Measurements from ENCODE around the gene PTGDR2.

Gene PTGDR2

GRCh38 chr11:60863550-60864521, 8.1 kb upstream of the PTGDR2 start:
- no peak for DNase-seq (ENCODE audit: low read depth, low spot score)
- H3K4me3 ChIP-seq (ENCODE audit: low read length), result no peak overlapping the region

DNA sequence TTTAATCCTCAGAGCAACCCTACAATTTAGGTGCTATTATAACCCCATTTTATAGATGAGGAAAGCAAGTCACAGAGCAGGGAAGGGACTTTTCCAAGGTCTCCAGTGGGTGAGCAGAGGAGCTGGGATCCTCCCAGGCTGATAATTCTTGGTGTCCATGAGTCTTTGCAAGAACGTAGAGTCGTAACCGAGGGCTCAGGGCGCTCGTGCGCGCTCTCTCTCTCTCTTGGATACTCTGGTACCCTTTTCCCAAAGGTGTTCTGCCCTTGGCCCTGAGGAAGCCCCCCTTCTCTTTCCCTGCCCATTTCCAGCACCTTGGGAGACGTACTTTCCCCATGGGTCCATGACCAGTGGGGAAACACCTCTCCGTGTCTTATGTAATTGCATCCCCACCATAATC, 6.4 kb upstream of the PTGDR2 start:
- H3K4me3 ChIP-seq (ENCODE audit: low read length), result no peak overlapping the region
- DNase-seq (ENCODE audit: low read depth, low spot score), result no peak

DNA sequence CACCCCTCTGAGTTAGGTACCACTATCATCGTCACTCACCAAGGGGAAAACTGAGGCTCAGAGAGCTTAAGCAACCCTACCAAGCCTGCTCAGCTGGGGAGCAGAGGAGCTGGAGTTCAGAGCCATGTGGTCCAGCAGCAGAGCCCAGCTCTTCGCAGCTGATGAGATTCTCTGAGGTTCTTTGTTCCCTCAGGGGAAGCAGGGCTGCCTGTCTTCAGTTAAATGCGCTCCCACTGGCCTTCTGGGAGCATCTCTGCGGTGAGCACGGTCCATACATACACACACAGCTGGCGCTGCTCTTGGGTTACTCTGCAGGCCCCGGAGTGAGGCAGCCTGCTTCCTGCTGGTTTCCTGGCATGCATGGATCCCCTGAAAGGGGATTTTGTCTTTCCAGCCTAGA, 5.2 kb upstream of the PTGDR2 start:
- no peak for DNase-seq (ENCODE audit: low read depth, low spot score)

GRCh38 chr11:60859616-60860250, 4.0 kb upstream of the PTGDR2 start:
- no peak overlapping the region for H3K4me3 ChIP-seq (ENCODE audit: low read length)

More for the DNA sequence above, 5.2 kb upstream of the PTGDR2 start:
- no peak overlapping the region for H3K4me3 ChIP-seq (ENCODE audit: low read length)

DNA sequence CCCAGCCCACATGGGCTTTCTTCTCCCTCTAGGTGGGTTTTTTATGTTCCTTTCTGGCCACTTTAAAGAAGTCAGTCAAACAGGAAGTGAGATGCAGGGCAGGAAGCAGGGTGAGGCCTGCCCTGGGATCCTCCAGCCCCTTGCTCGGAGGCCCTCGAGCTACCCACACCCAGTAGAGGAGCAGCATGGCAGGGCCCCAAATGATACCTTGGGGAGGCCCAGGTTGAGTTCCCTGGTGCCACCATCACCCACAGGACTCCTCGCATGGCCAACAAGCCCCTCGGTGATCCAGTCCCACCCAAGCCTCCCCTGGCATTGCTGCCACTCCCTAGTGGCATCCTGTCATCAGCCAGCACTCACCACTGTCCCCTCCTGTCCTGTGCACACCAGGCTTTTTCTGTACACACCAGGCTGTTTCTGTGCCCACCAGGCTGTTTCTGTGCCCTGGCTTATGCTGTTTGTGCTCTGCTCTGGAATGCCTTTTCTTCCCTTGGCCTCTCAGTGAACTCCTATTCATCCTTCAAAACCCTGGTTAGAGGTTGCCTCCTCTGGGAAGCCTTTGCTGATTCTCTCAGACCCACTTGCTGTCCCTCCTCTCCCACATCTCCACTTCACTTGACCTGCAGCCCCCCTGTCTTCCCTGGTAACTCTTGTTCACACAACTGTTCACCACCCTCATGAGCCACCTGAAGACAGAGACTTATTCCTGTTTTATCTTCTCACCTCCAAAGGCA, 3.1 kb upstream of the PTGDR2 start:
- peak; percentile 80 for DNase-seq (ENCODE audit: low read depth, low spot score)
- H3K4me3 ChIP-seq (ENCODE audit: low read length), result peak overlapping the region; percentile 13; the same call in 1 of the 2 replicates

More at GRCh38 chr11:60859616-60860250, 4.0 kb upstream of the PTGDR2 start:
- DNase-seq (ENCODE audit: low read depth, low spot score), result no peak

GRCh38 chr11:60858236-60858635, 2.5 kb upstream of the PTGDR2 start:
- DNase-seq (ENCODE audit: low read depth, low spot score), result no peak
- H3K4me3 ChIP-seq (ENCODE audit: low read length), result peak overlapping the region; percentile 13

DNA sequence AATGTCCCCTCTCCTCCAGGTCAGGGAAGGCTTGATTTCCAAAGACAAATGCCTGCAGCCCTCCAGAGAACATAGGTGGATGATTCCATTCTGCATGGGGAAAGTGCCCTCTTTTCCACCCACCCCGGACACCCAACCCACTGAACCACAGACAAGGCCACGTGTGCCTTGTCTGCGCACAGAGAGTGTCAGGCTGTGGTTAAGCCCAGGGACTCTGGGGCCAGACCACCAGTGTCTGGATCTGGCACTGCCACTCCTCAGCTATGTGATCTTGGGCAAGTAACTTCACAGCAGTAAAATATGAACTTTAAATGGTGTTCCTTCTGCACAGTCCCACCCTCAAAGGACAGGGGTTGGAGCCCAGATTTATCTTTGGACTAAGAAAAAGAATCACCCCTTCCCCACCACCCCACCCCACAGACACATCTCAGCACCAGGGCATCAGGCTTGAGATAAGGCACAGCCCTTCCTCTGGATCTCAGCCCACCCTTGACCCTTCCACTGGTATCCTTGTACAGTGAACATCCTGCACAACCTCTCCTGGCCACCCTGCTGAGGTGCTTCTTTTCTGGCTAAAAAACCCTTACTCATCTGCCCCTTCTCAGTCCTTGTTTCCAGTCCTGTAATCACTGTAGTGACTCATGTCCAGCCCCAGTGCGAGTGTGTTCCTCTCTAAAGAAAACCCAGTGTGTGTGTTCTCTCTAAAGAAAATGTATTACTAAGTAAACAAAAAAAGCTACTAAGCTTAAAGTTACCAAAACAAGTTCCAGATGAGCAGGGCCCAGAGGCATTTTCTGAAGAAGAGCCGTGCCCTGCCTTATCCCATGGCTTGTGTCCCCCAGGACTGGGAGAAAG, 1.9 kb upstream of the PTGDR2 start:
- no peak for DNase-seq (ENCODE audit: low read depth, low spot score)
- H3K4me3 ChIP-seq (ENCODE audit: low read length), result no peak overlapping the region

DNA sequence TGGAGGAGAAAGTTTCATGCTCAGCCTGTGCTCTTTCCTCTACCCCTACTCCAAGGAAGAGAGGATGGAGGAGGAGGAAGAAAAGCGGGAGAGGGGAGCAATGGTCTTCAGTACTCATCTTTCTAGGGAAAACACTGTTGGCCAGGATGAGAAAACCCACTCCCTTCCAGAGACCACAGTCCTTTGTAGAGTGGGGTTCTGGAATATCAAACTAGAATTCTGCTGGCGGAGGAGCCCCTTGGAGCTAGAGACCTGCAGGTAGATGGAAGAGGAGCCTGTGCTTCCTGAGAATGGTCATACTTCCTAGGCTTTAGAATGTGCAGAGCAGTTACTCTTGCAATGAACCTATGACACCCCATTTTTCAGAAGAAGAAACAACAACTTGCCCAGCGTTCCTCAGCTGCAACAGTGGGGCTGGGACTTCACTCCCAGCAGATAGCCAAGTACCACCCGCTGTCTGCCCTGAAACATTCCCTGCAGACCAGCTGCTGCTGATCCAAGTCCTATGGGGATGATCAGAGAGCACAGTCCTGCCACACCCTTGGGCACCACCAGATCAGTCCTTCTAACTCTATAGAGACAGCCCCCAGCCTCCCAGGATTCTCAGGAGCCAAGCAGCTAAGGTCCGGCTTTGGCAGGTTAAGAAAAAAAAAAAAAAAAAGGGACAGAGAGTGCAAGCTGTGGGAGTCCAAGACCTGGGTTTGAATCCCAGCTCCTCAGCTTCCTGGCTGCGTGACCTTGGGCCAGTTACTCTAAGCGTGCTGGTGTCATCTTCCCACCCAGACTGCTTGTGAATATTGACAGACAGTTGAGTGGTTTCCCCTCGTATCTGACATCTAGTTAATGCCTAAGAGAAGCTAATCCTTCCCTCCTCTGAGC, 664 bp downstream of the PTGDR2 start:
- DNase-seq (ENCODE audit: low read depth, low spot score), result no peak
- H3K4me3 ChIP-seq (ENCODE audit: low read length), result no peak overlapping the region

DNA sequence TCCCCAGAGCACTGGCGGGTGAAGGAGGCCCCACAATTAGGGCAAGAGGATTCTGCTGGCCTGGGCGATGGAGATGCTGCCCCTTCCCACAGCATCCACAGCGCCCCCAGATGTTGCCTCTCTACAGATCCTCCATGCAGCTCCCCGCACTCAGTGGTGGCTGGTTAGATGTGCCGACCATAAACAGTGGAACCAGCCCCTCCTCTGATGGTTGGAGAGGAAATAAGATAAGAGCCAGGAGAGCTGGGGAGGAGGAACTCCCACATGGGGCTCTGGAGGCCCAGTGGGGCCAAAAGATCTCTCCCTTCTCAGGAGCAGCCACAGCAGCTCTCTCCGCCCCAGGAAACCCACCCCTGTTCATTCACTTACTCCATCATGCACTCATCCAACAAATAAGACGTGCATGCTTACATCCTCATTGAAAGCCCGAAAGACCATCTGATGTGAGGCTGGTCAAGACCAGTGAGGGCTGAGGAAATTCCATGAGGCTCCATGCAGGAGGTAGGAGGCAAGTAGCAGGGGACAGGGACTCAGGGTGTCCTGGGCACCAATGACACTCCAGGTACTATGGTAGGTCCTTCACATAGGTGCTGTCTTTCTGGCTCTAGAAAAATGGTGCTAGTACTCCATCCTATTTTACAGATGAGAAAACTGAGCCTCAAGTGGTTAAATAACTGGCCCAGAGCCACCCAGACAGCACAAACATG, 1.5 kb downstream of the PTGDR2 start:
- H3K4me3 ChIP-seq (ENCODE audit: low read length), result no peak overlapping the region
- no peak for DNase-seq (ENCODE audit: low read depth, low spot score)

DNA sequence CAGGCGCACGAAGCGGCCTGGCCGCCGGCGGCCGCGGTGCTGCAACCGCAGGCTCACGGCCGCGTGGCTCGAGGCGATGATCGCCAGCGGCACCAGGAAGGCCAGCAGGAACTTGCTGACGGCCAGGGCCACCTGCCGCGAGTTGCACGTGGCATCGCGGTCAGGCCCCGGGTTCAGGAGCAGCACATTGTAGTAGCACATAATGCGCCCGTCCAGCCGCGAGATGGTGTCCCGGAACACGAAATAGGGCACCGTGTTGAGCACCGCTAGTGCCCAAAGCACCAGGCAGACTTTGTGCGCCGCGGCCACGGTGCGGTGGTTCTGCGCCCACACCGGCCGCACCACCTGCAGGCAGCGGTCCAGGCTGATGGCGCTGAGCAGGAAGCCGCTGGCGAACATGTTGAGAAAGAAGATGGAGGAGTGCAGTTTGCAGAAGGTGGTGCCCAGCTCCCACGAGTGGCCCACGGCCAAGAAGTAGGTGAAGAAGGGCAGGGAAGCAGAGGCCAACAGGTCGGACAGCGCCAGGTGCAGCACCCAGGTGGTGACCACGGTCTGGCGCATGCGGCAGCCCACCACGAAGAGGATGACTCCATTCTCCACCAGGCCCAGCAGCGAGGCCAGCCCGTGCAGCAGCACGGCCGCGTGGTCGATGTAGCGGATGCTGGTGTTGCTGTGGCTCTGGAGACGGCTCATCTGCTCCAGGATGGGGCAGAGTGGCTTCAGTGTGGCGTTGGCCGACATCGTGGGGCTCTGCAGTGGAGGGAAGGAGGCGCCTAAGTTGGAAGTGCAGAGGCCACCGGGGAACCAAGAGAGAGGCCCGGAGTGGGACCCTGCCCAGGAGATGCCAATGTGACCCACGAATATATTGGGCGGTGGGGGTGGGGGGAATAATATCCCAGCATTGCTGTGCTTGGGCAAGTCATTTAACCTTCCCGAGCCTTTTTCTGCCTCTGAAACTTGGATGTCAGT, 2.5 kb downstream of the PTGDR2 start:
- H3K4me3 ChIP-seq (ENCODE audit: low read length), result no peak overlapping the region

DNA sequence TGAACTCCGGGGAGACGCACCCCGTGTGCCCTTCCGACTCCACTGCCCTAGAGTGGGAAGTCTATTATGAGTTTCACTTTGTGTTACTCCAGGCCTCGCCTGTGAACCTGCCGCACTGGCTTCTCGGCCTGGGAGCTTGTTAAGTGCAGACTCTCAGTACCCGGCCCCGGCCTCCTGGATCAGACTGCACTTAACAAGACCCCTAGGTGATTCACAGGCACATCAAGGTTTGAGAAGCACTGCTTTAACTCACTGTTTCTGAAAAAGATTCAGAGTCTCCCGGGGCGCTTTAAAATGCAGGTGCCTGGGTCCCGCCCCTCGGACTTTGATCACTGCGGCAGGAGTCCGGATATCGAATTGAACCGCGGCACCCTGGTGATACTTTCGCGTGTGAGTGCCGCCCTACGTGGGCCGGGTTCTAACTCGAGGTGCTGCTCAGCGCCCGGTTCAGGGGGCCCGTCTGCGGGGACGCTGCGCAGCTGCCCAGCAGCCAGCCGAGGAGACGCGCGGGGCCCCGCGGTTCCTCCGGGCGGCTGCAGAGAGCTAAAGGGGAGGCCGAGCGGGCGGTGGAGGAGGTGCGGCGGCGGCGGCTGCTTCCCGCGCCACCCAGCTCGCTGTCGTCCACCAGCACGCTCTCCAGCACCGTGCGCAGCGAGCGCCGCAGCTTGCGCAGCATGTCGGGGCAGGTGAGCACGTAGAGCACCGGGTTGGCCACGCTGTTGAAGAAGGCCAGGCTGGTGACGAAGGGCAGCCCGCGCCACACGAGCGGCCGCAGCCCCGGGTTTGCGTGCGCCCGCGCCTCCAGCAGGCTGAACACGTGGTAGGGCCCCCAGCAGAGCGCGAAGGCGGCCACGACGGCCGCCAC, 3.4 kb downstream of the PTGDR2 start:
- no peak overlapping the region for H3K4me3 ChIP-seq (ENCODE audit: low read length)
- no peak for DNase-seq (ENCODE audit: low read depth, low spot score)

More for the DNA sequence above, 2.5 kb downstream of the PTGDR2 start:
- no peak for DNase-seq (ENCODE audit: low read depth, low spot score)

DNA sequence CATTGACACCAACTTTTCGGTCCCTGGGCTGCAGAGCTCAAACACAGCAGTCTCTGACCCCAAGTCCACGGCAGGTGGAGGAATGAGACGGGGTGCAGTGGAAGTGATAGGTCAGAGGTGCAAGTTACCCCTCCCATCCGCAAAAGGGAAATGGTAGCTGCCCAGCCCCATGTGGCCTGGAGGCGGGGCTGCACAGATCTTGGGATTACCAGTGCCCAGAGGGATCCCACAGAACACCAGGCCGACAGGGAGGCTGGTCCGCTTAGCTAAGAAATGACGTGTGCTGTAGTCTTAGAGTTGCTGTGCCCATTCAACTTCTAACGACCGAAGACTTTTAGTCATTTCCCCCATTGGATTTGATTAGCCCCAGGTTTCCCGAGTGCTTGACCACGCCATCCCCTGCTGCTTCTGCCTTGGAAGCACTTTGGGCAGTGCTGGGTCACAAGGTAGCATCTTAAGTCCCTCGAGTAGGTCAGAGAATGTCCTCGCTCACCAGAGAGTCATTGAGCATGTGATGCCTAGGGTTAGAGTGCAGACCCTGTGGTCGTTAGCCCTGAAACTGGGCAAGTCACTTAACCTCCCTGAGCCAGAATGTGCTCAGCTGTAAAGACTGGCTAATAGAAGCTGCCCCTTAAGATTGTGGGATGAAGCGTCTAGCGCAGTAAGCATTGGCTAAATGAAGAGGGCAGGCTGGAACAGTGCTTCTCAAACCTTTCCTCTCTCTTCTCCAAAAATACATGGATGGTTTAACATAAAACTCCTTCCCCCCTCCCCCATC, 4.2 kb downstream of the PTGDR2 start:
- H3K4me3 ChIP-seq (ENCODE audit: low read length), result no peak overlapping the region
- DNase-seq (ENCODE audit: low read depth, low spot score), result no peak

DNA sequence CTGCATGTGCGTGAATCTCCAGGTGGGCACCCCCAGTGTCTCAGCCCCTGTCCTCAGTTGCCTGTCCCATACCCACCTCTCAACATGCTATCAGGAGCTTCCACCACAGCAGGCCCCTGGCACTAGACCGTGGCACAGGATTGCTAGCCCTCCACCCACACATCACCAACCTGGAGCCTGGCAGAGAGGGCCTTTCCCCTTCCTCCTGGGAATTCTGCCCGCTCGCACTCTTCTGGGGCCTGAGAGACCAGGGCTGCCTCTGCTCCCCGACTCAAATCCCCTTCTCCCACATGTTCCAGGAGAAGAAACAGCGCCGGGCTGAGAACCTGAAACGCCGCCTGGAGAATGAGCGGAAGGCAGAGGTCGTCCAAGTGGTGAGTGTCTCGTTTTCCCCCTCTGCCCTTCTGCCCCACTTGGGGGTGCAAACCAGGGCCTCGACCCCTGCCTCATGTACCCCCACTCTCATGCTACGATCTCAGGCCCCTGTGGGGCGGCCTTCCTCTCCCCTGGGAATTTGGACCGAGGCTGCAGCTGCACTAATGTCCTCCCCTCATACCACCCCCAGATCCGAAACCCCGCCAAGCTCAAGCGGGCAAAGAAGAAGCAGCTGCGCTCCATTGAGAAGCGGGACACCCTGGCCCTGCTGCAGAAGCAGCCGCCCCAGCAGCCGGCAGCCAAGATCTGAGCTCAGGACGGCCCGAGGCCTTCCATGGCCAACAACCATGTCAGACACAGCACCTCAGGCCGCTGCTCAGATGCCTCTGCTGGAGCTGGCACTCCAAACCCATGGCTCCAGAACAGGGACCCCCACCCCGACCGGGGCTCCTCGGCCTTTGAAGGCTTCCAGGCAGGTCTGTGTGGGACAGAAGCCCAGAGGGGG, 5.9 kb downstream of the PTGDR2 start:
- H3K4me3 ChIP-seq (ENCODE audit: low read length), result no peak overlapping the region
- no peak for DNase-seq (ENCODE audit: low read depth, low spot score)

- no peak overlapping the region for H3K4me3 ChIP-seq (ENCODE audit: low read length)
- DNase-seq (ENCODE audit: low read depth, low spot score), result no peak
Measured at GRCh38 chr11:60848714-60849151, 7.0 kb downstream of the PTGDR2 start.

Data from Jurkat, Clone E6-1 (cell line).